Measurements from ENCODE around the gene NEK5. TPM values are rescaled to one million over a fixed set of nuclear protein-coding genes. Genes with fewer than 3 reads are reported as not detected.
"Not testable (repeated sequence)": the region's sequence is repeated elsewhere in the genome, so short reads cannot be mapped to it uniquely, and the experiment has no call there.

Gene NEK5
- total RNA-seq, 1 donor from 2014 or later: 0.11 TPM

DNA sequence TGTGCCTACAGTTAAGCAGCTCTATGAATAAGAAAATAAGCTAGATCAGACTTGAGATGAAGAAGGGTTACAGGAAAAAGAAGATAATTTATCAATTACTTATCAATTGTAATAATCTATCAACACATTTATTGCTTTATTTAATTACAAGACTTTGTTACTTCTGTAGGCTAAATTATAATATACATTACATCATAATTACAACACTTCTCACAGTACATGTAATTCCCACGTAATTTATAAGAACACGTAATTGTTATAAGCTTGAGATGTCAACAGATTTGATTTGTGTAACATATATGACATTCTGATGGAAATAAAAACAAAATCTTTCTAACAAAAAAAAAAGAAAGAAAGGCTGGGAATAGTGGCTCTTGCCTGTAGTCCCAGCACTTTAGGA is 36.8 kb downstream of the NEK5 start:
- intact Hi-C loops (cut with DNase I): no loop called here
- no peak for ATAC-seq
- no peak for DNase-seq (ENCODE audit: missing footprints)

GRCh38 chr13:52091473-52091872 is 37.4 kb downstream of the NEK5 start:
- no peak for ATAC-seq
- DNase-seq (ENCODE audit: missing footprints): no peak
- intact Hi-C loops (cut with DNase I): no loop called here

GRCh38 chr13:52085421-52085820 is 43.5 kb downstream of the NEK5 start:
- ATAC-seq: no peak
- intact Hi-C loops (cut with DNase I): no loop called here
- no peak for DNase-seq (ENCODE audit: missing footprints)

DNA sequence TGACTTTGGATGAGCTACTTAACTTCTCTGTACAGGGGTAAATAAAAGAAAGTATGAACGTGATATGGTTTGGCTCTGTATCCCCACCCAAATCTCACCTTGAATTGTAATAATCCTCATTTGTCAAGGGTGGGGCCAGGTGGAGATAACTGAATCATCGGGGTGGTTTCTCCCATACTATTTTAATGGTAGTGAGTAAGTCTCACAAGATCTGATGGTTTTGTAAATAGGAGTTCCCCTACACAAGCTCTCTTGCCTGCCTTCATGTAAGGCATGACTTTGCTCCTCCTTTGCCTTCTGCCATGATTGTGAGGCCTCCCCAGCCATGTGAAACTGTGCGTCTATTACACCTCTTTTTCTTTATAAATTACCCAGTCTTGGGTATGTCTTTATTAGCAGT is 43.9 kb downstream of the NEK5 start:
- DNase-seq (ENCODE audit: missing footprints); intact Hi-C loops (cut with DNase I); ATAC-seq: not testable (repeated sequence)

DNA sequence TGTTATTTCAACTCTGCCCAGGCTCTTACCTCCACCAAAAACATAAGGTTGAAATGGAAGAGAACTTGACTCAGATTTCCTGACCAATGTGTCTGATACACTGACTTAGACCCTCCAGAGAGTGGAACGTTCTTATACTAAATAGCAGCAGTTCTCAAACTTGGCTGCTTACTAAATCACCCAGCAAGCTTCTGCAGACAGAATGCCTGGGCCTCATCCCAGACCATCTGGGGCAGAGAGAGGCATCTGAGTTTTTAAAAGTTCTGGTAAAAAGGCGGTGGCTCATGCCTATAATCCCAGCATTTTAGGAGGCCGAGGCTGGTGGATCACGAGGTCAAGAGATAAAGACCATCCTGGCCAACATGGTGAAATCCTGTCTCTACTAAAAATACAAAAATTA is 46.3 kb downstream of the NEK5 start:
- no peak for ATAC-seq
- no peak for DNase-seq (ENCODE audit: missing footprints)
- intact Hi-C loops (cut with DNase I): no loop called here

DNA sequence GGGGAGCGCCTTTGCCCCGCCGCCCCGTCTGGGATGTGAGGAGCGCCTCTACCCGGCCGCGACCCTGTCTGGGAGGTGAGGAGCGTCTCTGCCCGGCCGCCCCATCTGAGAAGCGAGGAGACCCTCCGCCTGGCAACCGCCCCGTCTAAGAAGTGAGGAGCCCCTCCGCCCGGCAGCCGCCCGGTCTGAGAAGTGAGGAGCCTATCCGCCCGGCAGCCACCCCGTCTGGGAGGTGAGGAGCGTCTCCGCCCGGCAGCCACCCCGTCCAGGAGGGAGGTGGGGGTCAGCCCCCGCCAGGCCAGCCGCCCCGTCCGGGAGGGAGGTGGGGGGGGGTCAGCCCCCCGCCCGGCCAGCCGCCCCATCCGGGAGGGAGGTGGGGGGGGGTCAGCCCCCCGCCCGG is 49.0 kb downstream of the NEK5 start:
- ATAC-seq; intact Hi-C loops (cut with DNase I); DNase-seq (ENCODE audit: missing footprints): not testable (repeated sequence)

- DNase-seq (ENCODE audit: missing footprints) (no peak), ATAC-seq (no peak)
- intact Hi-C loops (cut with DNase I): no loop called here
Observed at GRCh38 chr13:52070929-52071523, 57.8 kb downstream of the NEK5 start.

GRCh38 chr13:52067237-52067636 is 61.6 kb downstream of the NEK5 start:
- intact Hi-C loops (cut with DNase I): no loop called here
- ATAC-seq (no peak), DNase-seq (ENCODE audit: missing footprints) (no peak)

DNA sequence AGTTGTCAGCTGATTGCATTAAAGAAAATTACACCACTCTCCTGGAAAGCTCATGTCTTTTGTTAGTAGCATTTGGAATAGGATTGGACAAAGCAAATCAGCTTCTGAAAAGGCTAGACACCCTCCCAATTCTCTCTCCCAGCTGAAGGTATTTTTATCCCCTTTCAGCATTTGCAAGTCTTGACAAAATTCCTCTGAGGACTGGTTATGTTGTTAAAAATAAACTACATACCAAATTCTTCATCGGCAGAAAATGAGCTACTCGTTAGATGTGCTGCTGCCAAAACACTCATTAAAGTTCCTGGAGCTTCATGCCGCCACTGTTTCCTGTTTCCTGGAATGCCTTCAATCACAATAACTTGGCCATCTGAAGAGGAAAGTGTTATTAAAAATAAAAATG is 67.3 kb downstream of the NEK5 start:
- no peak for DNase-seq (ENCODE audit: missing footprints)
- ATAC-seq: peak; percentile 46

DNA sequence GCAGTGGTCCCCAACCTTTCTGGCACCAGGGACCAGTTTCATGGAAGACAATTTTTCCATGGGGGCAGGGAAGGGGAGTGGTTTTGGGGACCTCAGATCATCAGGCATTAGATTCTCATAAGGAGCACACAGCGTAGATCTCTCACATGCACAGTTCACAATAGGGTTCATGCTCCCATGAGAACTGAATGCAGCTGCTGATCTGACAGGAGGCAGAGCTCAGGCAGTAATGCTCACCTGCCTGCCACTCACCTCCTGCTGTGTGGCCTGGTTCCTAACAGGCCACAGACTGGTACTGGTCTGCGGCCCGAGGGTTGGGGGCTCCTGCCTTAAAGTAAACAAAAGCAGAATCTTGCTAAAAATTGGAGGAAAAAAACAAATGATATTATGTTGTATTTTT is 67.8 kb downstream of the NEK5 start:
- ATAC-seq; intact Hi-C loops (cut with DNase I): not testable (repeated sequence)

More for the DNA sequence above, 67.3 kb downstream of the NEK5 start:
- intact Hi-C loops (cut with DNase I): no loop called here

DNA sequence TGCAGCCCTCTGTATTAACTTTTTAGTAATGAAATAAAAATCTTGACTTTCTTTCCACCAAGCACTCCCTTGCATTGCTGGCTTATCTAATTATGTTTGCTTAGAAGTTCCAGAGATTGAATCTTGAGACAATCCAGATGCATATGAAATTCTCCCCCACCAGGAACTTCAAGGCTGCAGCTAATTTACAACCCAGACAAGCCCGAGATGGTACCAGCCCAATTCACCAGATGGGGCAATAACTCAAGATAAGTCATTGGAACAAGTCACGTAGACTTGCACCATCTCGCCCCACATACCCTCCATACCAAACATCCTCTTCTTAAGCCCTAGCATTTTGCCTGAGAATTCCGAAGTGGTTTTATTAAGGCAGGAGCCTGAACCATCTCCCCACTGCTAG is 75.4 kb downstream of the NEK5 start:
- intact Hi-C loops (cut with DNase I): no loop called here
- DNase-seq (ENCODE audit: missing footprints) (no peak), ATAC-seq (no peak)

More for the DNA sequence above, 67.8 kb downstream of the NEK5 start:
- not testable (repeated sequence) for DNase-seq (ENCODE audit: missing footprints)

- ATAC-seq: no peak
- intact Hi-C loops (cut with DNase I): no loop called here
- no peak for DNase-seq (ENCODE audit: missing footprints)
Observed at GRCh38 chr13:52051400-52051799, 77.5 kb downstream of the NEK5 start.

GRCh38 chr13:52048516-52048915 is 80.4 kb downstream of the NEK5 start:
- ATAC-seq (no peak), DNase-seq (ENCODE audit: missing footprints) (no peak)
- intact Hi-C loops (cut with DNase I): no loop called here

- DNase-seq (ENCODE audit: missing footprints) (no peak), ATAC-seq (no peak)
- intact Hi-C loops (cut with DNase I): no loop called here
Observed at GRCh38 chr13:52047463-52047862, 81.4 kb downstream of the NEK5 start.

GRCh38 chr13:52043675-52044074 is 85.2 kb downstream of the NEK5 start:
- intact Hi-C loops (cut with DNase I): no loop called here
- DNase-seq (ENCODE audit: missing footprints) (no peak), ATAC-seq (no peak)

DNA sequence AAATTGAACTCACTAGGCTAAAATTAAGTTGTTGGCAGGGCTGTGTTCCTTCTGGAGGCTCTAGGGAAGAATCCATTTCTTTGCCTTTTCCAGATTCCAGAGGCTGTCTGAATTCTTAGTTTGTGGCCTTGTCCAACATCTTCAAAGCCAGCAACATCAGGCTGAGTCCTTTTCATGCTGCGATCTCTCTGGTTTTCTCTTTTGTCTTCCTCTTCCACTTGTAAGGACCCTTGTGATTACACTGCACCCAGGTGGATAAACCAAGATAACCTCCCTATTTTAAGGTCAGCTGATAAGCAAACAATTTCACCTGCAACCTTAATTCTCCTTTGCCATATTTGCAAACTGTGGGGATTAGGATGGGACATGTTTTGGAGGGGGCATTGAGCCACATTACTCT is 92.8 kb downstream of the NEK5 start:
- ATAC-seq: no peak
- DNase-seq (ENCODE audit: missing footprints): no peak
- intact Hi-C loops (cut with DNase I): no loop called here

GRCh38 chr13:52034616-52035226 is 94.2 kb downstream of the NEK5 start:
- ATAC-seq (no peak), DNase-seq (ENCODE audit: missing footprints) (no peak)

DNA sequence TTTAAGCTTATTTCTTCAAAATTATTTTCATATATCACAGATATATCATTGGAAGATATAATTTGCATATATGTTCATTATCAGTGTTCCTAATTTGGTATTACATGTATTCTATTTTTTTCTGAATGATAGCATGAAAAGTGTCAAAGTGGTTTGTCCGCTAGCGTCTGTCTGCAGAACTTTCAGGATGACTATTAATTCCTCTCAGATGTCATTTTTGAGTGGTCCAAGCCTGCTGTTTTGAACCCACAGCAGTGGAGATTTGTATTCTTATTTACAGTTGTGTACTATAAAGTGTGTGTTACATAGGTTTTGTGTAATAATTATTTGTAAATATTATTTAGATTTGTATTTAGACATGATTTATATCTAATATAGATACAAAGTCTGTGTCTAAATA is 95.8 kb downstream of the NEK5 start:
- no peak for DNase-seq (ENCODE audit: missing footprints)
- intact Hi-C loops (cut with DNase I): no loop called here
- ATAC-seq: no peak

More at GRCh38 chr13:52034616-52035226, 94.2 kb downstream of the NEK5 start:
- intact Hi-C loops (cut with DNase I): no loop called here

DNA sequence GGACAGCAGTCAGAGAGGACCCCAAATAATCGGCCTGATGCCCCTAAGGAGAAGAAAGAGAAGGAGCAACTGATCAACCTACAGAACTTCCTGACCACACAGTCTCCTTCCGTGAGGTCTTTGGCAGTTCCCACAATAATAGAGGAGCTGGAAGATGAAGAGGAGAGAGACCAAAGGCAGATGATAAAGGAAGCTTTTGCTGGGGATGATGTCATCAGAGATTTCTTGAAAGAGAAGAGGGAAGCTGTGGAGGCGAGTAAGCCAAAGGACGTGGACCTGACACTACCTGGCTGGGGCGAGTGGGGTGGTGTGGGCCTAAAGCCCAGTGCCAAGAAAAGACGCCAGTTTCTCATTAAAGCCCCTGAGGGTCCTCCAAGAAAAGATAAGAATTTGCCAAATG is 98.5 kb downstream of the NEK5 start:
- intact Hi-C loops (cut with DNase I); DNase-seq (ENCODE audit: missing footprints); ATAC-seq: not testable (repeated sequence)

GRCh38 chr13:52029569-52029968 is 99.3 kb downstream of the NEK5 start:
- intact Hi-C loops (cut with DNase I): no loop called here
- DNase-seq (ENCODE audit: missing footprints) (no peak), ATAC-seq (no peak)

DNA sequence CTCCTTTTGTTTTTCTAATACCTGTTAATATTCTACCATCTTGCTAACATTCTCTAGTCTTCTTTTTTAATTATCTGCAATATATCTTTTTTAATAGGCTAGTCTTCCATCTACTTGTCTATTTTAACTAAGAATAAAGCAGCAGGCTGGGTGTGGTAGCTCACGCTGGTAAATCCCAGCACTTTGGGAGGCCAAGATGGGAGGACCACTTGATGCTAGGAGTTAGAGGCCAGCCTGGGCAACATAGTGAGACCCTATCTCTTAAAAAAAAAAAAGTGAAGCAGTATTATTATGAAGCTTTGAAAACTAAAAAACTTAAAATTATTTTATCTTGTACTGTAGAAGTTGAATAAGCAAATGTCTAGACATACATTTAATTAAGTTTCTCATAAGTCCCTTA is 101.0 kb downstream of the NEK5 start:
- ATAC-seq (no peak), DNase-seq (ENCODE audit: missing footprints) (no peak)
- intact Hi-C loops (cut with DNase I): no loop called here

Data from Right ventricle myocardium inferior (tissue), 1 donor.